ENCODE measurements around the gene GSPT1.

DNA sequence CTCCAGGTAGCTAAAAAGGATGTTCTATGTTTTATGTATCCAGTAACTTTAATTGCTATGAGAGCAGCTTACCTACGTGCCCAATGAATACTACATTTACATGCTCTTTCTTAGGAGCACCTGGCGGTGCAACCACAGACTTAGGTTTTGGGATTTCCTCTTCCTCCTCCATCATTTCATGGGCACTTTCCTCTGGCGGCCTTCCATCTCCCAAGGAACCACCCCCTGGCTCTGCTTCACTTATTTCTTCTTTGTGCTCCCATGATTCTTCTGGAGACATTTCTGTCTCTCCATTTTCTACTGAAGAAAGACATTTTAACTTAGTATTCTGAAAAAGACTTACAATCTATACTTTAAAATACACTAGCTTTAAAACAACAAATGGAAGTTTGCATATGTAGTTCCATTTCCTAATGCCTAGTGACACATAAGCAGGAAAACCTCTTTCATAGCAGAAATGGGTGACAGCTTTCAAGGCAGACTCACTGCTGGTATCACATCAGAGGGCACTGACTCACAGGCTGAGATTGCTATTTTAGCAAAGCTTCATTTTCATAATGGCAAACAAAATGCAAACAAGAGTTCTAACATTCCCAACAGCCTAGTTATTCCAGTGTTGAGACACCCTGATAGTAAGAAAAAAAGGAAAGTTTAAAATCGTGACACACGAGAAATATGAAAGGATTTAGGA, 19.1 kb downstream of the GSPT1 start:
- TF ChIP-seq, protein P1, sequence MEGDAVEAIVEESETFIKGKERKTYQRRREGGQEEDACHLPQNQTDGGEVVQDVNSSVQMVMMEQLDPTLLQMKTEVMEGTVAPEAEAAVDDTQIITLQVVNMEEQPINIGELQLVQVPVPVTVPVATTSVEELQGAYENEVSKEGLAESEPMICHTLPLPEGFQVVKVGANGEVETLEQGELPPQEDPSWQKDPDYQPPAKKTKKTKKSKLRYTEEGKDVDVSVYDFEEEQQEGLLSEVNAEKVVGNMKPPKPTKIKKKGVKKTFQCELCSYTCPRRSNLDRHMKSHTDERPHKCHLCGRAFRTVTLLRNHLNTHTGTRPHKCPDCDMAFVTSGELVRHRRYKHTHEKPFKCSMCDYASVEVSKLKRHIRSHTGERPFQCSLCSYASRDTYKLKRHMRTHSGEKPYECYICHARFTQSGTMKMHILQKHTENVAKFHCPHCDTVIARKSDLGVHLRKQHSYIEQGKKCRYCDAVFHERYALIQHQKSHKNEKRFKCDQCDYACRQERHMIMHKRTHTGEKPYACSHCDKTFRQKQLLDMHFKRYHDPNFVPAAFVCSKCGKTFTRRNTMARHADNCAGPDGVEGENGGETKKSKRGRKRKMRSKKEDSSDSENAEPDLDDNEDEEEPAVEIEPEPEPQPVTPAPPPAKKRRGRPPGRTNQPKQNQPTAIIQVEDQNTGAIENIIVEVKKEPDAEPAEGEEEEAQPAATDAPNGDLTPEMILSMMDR (IDR thresholded peaks at IDR 0.05; ENCODE audit: low read depth, low read length): no peak
- TF ChIP-seq MYC (IDR thresholded peaks at IDR 0.05; ENCODE audit: low read depth, low read length): no peak
- TF ChIP-seq POLR2A (IDR thresholded peaks at IDR 0.05; ENCODE audit: extremely low read depth, insufficient read length): no peak
- no peak for TF ChIP-seq MAX (IDR thresholded peaks at IDR 0.05; ENCODE audit: low read depth, low read length)
